Activated CD8-positive, alpha-beta memory T cell treated with anti-CD3 and anti-CD28 coated beads for 48 hours (primary cell): ENCODE measurements around the gene KEAP1.

Experiments used
- DNase-seq, 3 experiments: peaks; one replicate each; pipeline ENCODE4 v3.0.0-alpha.2; 2020; ENCODE audit warnings: low read depth in 2 of 3, low spot score in 2 of 3

Gene KEAP1

GRCh38 chr19:10525636-10526035 is 22.5 kb upstream of the KEAP1 start:
- no peak for DNase-seq

GRCh38 chr19:10523135-10523636 is 20.0 kb upstream of the KEAP1 start:
- DNase-seq, result no peak

- DNase-seq, result no peak
Observed at GRCh38 chr19:10521461-10522171, 18.5 kb upstream of the KEAP1 start.

GRCh38 chr19:10520652-10521318 is 17.6 kb upstream of the KEAP1 start:
- DNase-seq, result no peak

GRCh38 chr19:10519421-10519820 is 16.3 kb upstream of the KEAP1 start:
- DNase-seq, result no peak

GRCh38 chr19:10518444-10519361 is 15.5 kb upstream of the KEAP1 start:
- DNase-seq, result no peak

GRCh38 chr19:10517760-10518443 is 14.7 kb upstream of the KEAP1 start:
- no peak for DNase-seq

- DNase-seq, result no peak
Observed at GRCh38 chr19:10517361-10517759, 14.2 kb upstream of the KEAP1 start, which contains the start of gene S1PR5. Gene S1PR5, minus strand, starts transcription at chr19:10517447. Its CDS starts 2,436 bp downstream, at chr19:10515011.

- DNase-seq, result no peak
Observed at GRCh38 chr19:10516671-10517286, 13.6 kb upstream of the KEAP1 start.

- no peak for DNase-seq
Observed at GRCh38 chr19:10516064-10516385, 12.9 kb upstream of the KEAP1 start.

GRCh38 chr19:10514211-10515145 is 11.3 kb upstream of the KEAP1 start:
- no peak for DNase-seq

- DNase-seq, result no peak
Observed at GRCh38 chr19:10513223-10513622, 10.1 kb upstream of the KEAP1 start.

GRCh38 chr19:10510301-10510802 is 7.2 kb upstream of the KEAP1 start:
- DNase-seq, result peak in 2 of 3 experiments; percentile 40 to 51

- DNase-seq, result no peak
Observed at GRCh38 chr19:10508707-10509106, 5.6 kb upstream of the KEAP1 start.

- DNase-seq, result no peak
Observed at GRCh38 chr19:10508036-10508435, 4.9 kb upstream of the KEAP1 start.

GRCh38 chr19:10505583-10506229 is 2.5 kb upstream of the KEAP1 start:
- DNase-seq, result peak; percentile 56 to 88 (median 81)

- DNase-seq, result peak; percentile 80 to 88 (median 85)
Observed at GRCh38 chr19:10502524-10503001, 593 bp downstream of the KEAP1 start.

- DNase-seq, result peak in 2 of 3 experiments; percentile 23 to 27
Observed at GRCh38 chr19:10501971-10502523, 1.1 kb downstream of the KEAP1 start.
